ENCODE data around the gene CMSS1. TPM values are rescaled to one million over a fixed set of nuclear protein-coding genes. Genes with fewer than 3 reads are reported as not detected.
A peak's percentile ranks its signal among the peaks of the same experiment; 100 is the strongest.

Gene CMSS1
- total RNA-seq, 1 experiment from 2014 or later, result 98.6 TPM

GRCh38 chr3:100155590-100155989 is 337.9 kb downstream of the CMSS1 start:
- Histone ChIP-seq H3K9me3 (ENCODE audit: low read depth, low read length, poor library complexity, severe bottlenecking) (peaks cover 9% of the 10 kb centered on the region), H3K4me3 (ENCODE audit: low read depth, low read length, poor library complexity, severe bottlenecking) (no peak overlapping the region), H3K4me1 (ENCODE audit: insufficient read depth, low read length, poor library complexity, severe bottlenecking) (no peaks in the 10 kb centered on the region), H3K36me3 (ENCODE audit: insufficient read depth, low read length, poor library complexity, severe bottlenecking) (peaks cover 3% of the 10 kb centered on the region), H3K27me3 (replicated peaks; ENCODE audit: insufficient read depth, low read depth, low read length, poor library complexity) (no peaks in the 10 kb centered on the region), H3K27ac (ENCODE audit: low read depth, low read length, poor library complexity, severe bottlenecking) (no peak overlapping the region)
- CTCF ChIA-PET, result no interaction called here
- no TSS peak for BruUV-seq (replicated peaks)
- intact Hi-C loops (cut with micrococcal nuclease; ENCODE audit: unreplicated experiment), result no loop called here
- TF ChIP-seq CTCF (conservative IDR thresholded peaks at IDR 0.05; ENCODE audit: low read depth, low read length) (no peak), EZH2 (IDR thresholded peaks at IDR 0.05; ENCODE audit: borderline replicate concordance, low read depth, low read length, poor library complexity, severe bottlenecking) (no peak)
- DNase-seq (ENCODE audit: low spot score), result no peak
- POLR2A ChIA-PET (ENCODE audit: low non-redundant PET), result no interaction called here

- CTCF ChIA-PET, result no interaction called here
- BruUV-seq (replicated peaks), result no TSS peak
Measured at GRCh38 chr3:100157685-100158084, 340.0 kb downstream of the CMSS1 start.

GRCh38 chr3:100158918-100159330 is 341.3 kb downstream of the CMSS1 start:
- no peak overlapping the region for H3K4me3 ChIP-seq (ENCODE audit: low read depth, low read length, poor library complexity, severe bottlenecking)
- peak; percentile 13 for DNase-seq (ENCODE audit: low spot score)
- no TSS peak for BruUV-seq (replicated peaks)
- peaks cover 9% of the 10 kb centered on the region for H3K9me3 ChIP-seq (ENCODE audit: low read depth, low read length, poor library complexity, severe bottlenecking)
- POLR2A ChIA-PET (ENCODE audit: low non-redundant PET), result no interaction called here
- TF ChIP-seq EZH2 (IDR thresholded peaks at IDR 0.05; ENCODE audit: borderline replicate concordance, low read depth, low read length, poor library complexity, severe bottlenecking), result no peak
- H3K36me3 ChIP-seq (ENCODE audit: insufficient read depth, low read length, poor library complexity, severe bottlenecking), result peaks cover 3% of the 10 kb centered on the region
- intact Hi-C loops (cut with micrococcal nuclease; ENCODE audit: unreplicated experiment), result no loop called here
- H3K27ac ChIP-seq (ENCODE audit: low read depth, low read length, poor library complexity, severe bottlenecking), result no peak overlapping the region
- no peaks in the 10 kb centered on the region for H3K27me3 ChIP-seq (replicated peaks; ENCODE audit: insufficient read depth, low read depth, low read length, poor library complexity)
- H3K4me1 ChIP-seq (ENCODE audit: insufficient read depth, low read length, poor library complexity, severe bottlenecking), result no peaks in the 10 kb centered on the region
- CTCF ChIA-PET, result no interaction called here

More at GRCh38 chr3:100157685-100158084, 340.0 kb downstream of the CMSS1 start:
- intact Hi-C loops (cut with micrococcal nuclease; ENCODE audit: unreplicated experiment), result no loop called here
- no peak overlapping the region for H3K27ac ChIP-seq (ENCODE audit: low read depth, low read length, poor library complexity, severe bottlenecking)
- POLR2A ChIA-PET (ENCODE audit: low non-redundant PET), result no interaction called here
- peaks cover 3% of the 10 kb centered on the region for H3K36me3 ChIP-seq (ENCODE audit: insufficient read depth, low read length, poor library complexity, severe bottlenecking)
- no peaks in the 10 kb centered on the region for H3K27me3 ChIP-seq (replicated peaks; ENCODE audit: insufficient read depth, low read depth, low read length, poor library complexity)
- no peaks in the 10 kb centered on the region for H3K4me1 ChIP-seq (ENCODE audit: insufficient read depth, low read length, poor library complexity, severe bottlenecking)
- DNase-seq (ENCODE audit: low spot score), result no peak
- no peak overlapping the region for H3K4me3 ChIP-seq (ENCODE audit: low read depth, low read length, poor library complexity, severe bottlenecking)
- H3K9me3 ChIP-seq (ENCODE audit: low read depth, low read length, poor library complexity, severe bottlenecking), result peaks cover 9% of the 10 kb centered on the region
- TF ChIP-seq EZH2 (IDR thresholded peaks at IDR 0.05; ENCODE audit: borderline replicate concordance, low read depth, low read length, poor library complexity, severe bottlenecking) (no peak), CTCF (conservative IDR thresholded peaks at IDR 0.05; ENCODE audit: low read depth, low read length) (no peak)

Data from A673 (cell line).